A549 treated with AZD9567 at 1 μM for 4 hours (cell line): ENCODE results near the gene PNMA6E. TPM values are rescaled to one million over a fixed set of nuclear protein-coding genes. Genes with fewer than 3 reads are reported as not detected.

Experiments used
- total RNA-seq: library from RNA; stranded (reverse); fragments of 200-300 nt; extraction: Qiagen RNA extraction; gene quantifications from 5 replicates; pipeline ENCODE4 v1.2.3, GENCODE V29; 2022; ENCODE audit not compliant: insufficient read depth

The PNMA6E gene
- 0.03 to 0.05 TPM in 2 of 5 replicates, not detected in the others for total RNA-seq

DNA sequence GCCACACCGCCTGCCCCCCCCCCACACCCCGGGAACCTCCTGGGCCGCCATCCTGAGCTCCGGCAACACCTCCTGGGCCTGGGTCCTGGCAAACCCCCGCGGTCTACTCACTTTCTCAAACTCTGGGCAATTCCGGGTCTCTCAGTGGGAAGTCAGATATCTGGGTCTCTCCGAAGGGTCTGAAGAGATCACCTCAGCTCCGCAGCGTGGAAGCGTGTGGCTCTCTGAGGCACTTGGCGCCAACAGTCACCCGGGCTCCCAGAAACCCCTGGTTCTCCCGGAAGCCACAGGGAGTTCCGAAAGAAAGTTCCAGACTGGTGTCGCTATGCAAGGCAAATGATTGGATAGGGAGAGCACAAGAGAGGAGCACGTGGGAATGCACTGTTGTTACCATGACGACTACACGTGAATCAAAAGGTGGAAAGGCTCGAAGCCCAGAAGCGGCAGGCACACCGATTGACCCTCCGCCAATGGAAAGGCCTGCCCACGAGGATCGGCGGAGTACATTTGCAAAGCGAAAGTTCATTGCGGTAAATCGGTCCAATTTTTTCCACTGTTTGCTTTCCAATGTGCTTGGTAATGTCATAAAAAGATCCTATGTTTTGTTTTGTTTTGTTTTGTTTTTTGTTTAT is at the start of gene PNMA6E:
Gene PNMA6E, minus strand, starts transcription at position 218 of the 632 bp plus-strand sequence. CDS start 2,501 bp downstream, outside the sequence.

DNA sequence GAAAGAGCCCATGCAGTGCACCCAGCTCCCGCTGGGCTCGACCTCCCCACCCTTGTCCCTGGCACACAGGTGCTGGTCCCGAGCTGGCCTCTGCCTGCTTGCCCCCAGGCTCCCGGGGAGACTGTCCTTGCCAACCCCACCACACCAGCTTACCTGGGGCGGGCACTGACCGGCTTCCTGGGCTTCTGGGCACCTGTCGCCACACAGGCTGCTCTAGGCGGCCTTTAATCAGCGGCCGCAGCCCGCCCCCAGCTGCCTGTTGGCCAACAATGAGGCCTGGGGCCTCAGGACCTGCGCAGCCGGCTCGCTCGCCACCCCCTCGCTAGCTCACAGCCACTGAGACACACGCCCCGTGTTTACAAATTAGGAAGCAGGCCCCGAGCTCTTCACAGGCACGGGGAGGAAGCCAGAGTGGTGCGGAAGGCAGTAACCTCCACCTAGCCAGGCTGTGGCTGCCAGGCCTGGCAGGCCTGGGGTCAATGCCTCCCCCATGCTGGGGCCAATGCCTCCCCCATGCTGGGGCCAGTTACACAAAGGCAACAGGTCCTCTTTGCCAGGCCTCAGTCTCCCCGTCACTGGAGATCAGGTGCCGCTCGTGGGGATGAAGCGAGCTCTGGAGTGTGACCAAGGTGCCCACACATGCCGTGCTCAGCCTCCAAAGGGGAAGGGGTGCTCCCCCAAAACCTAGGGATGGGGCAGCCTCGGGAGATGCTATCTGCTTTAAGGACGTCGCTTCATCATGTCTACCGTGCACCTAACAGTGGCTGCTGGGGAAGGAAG is 44.9 kb upstream of the PNMA6E start, which contains the start of gene TREX2:
Gene TREX2, minus strand, starts transcription at position 201 of the 780 bp plus-strand sequence. CDS start 626 bp downstream, outside the sequence.

DNA sequence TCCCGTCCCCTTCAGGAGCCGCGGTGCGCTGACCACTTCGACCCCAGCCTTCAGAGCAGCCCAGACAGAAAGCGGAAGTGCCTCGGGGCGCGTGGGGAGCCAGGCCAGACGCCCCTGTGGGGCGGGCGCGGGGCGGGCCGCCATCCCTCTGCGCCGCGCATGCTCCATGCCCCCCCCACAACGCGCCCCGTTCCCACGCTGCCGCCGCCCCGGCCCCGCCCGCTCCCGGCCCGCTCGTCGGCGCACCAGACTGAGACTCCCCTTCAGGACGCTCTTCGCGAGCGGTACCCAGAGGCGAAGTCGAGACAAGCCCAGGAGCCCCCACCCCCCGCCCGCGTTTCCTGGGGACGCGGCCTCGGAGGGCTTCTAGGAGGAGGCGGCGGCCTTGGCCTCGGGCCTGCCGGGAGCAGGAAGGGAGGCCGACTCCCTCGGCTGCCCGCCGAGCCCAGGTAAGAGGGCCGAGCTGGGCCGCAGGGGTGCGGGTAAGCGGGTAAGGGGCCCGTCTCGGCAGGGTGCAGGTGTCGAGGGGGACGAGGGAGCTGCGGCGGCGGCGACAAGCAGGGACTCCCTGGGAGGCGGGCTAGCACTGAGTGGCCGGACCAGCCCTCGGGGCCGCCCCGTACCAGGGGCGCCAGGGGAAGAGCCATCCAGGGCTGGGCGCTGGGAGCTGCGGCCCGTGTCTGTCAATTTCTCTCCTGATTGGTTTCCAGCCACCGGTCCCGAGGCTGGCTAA is 10.3 kb upstream of the PNMA6E start, which contains the start of gene ZFP92:
Gene ZFP92, plus strand, starts transcription at position 218 of the 733 bp plus-strand sequence. CDS start 6,851 bp downstream, outside the sequence.

Other genes with a start within 250 kb of the PNMA6E start
- gene MAGEA1, start 222.1 kb downstream of the PNMA6E start, total RNA-seq = 0.12 to 0.18 TPM (median 0.13 TPM) in 3 of 5 replicates, not detected in the others
- not detected in 5 replicates for gene PNMA6F, start 79.6 kb downstream of the PNMA6E start, total RNA-seq
- gene ZNF275, start 67.2 kb downstream of the PNMA6E start, total RNA-seq = 5.1 to 8.0 TPM (median 6.3 TPM) in 5 replicates
- gene ZFP92, start 10.1 kb upstream of the PNMA6E start, total RNA-seq = 0.41 to 0.71 TPM (median 0.54 TPM) in 5 replicates
- gene TREX2, start 44.7 kb upstream of the PNMA6E start, total RNA-seq = 1.6 to 2.4 TPM (median 1.8 TPM) in 4 of 5 replicates, not detected in the other
- 36.5 to 61.4 TPM (median 54.7 TPM) in 5 replicates for gene HAUS7, start 69.2 kb upstream of the PNMA6E start, total RNA-seq
- gene BGN, start 93.6 kb upstream of the PNMA6E start, total RNA-seq = not detected in 5 replicates
- gene ATP2B3, start 116.3 kb upstream of the PNMA6E start, total RNA-seq = 0.03 to 0.12 TPM (median 0.08 TPM) in 4 of 5 replicates, not detected in the other
- gene CCNQ, start 197.8 kb upstream of the PNMA6E start, total RNA-seq = 44.9 to 66.0 TPM (median 62.5 TPM) in 5 replicates
- gene DUSP9, start 245.9 kb upstream of the PNMA6E start, total RNA-seq = 1.2 to 2.2 TPM (median 1.4 TPM) in 5 replicates